HG02870 (cell line): Measurements from ENCODE around the gene PHYKPL.
"Not testable (repeated sequence)": the region's sequence is repeated elsewhere in the genome, so short reads cannot be mapped to it uniquely, and the experiment has no call there.

Experiments used
- ATAC-seq: cut with Tn5 transposase; IDR thresholded peaks from one replicate; pipeline ENCODE4 v1.9.1; 2021; ENCODE audit warnings: mild to moderate bottlenecking, moderate library complexity; ENCODE audit not compliant: unreplicated experiment

PHYKPL gene

DNA sequence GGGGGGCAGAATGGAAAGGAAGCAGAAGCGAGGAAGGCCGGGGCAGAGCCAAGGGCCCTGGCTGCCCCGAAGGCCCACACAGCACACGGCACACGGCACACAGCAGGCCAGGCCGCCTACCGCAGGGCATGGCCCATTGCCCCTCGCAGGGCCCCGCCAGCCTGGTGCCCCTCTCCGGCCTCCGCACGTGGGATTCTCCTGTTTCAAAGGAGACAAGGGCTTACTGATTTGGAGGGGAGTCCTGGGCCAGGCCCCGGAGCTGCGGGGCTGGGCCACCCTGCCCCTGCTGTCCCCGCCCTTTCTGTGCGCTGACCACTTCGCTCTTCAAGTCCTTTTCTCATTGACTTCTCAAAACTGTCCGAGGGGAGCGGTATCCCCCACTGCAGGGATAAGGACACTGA is 7.7 kb upstream of the PHYKPL start:
- no peak for ATAC-seq

DNA sequence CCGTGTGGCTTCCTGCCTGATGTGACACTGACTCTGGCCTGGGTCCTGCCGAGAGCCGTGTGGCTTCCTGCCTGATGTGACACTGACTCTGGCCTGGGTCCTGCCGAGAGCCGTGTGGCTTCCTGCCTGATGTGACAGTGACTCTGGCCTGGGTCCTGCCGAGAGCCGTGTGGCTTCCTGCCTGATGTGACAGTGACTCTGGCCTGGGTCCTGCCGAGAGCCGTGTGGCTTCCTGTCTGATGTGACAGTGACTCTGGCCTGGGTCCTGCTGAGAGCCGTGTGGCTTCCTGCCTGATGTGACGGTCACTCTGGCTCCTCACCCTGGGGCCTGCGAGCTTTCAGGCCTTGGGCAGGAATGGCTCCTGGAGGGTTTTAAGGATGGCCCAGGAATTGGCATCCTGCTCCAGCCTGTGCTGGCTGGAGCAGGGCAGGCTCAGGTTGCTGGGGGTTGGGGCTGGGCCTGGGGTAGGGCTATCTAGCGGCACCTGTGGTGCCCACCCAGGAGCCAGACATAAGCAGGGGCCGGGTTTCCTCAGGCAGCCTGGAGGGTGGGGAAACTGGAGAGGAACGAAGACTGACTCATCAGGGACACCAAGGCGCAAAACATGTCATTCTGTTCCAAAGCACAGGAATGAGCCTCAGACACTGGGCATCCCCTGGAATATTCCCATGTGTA is 7.2 kb upstream of the PHYKPL start:
- not testable (repeated sequence) for ATAC-seq

DNA sequence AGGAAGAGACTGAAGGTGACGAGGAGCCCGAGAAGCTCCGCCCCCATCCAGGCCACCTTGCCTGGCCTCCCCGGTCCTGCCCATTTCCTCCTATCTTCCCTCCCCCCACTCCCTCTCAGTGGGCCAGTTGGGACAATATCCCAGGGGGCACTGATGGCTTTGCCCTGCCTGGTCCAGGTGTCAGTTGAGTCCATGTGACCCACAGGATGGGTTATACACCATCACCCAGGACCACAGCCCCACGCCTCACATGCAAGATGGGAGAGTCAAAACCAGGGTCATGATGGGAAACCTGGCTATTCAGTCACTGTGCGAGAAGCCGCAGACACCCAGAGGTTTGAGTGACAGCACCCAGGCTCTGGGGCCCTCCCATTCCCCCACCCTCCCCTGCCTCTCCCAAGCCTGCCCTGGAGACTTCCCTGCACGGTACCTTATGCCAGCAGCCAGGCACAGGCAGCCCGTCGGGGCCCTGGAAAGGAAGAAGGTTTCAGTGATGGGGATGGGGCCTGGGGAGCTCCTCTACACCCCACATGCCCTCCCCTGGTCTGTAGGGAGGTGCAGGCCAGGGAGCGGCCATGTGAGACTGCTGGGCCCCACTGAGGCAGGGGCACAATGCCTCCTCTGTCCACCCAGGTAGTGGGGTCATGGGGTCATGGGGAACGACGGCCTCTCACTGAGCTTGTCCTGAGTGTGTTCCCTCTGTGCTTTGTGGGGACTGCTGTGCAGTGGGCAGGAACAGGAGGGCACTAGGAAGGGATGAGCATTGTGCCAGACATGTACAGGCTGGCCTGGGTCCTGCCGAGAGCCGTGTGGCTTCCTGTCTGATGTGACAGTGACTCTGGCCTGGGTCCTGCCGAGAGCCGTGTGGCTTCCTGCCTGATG is 6.3 kb upstream of the PHYKPL start:
- no peak for ATAC-seq

DNA sequence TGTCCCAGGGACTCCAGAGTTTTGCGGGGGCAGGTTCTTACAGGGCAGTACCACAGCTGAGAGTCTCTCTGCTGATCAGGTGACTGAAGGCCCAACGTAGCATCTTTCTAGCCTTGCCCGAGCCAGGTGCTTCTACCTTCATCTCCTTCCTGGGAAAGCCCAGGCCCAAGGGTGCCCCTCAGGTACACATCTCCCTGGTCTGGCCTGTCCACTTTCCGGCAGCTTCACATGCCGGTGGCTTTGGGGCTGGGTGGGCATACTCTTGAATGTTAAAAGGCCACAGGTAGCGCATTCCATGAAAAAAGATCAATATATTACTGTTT is 5.7 kb upstream of the PHYKPL start:
- ATAC-seq: no peak

DNA sequence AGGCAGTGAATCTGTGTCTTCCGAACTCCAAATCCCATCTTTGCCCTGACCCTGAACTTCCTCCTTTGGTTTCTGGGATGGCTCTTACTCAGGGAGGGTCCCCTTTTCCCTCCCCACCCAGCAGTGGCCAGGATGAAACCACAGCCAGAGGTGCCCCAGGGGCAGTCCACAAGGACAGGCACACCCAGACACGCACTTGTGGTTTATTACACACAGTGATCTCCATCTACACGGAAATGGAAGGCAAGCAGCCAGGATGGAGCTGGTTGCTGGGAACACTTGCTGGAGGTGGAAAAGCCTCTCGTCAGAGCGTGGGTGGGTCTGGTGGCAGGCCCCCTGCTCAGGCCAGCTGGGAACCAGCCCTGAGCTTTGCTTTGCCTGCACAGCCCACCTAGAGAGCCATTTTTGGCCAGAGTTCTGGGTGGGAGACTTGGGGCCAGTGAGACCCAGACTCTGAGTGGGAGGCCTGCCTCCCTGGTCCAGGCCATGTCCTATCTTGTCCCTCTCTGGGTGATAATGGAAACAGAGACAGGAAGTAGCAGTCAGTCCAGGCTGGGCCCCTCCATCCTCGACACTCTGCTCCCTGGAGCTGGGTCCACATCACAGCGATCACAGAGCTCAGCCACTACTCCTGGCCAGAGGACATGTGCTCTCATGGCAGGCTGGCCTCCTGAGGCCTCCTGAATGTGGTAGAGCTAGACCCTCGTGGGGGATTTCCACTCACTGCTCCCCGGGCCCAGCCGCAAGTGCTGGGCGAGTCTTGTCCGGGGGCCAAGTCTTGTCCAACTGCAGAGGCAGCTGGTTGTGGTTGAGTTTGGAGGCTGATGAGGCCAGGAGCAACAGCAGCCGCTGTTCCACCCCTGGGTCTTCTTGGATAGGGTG is 5.1 kb upstream of the PHYKPL start:
- no peak for ATAC-seq

DNA sequence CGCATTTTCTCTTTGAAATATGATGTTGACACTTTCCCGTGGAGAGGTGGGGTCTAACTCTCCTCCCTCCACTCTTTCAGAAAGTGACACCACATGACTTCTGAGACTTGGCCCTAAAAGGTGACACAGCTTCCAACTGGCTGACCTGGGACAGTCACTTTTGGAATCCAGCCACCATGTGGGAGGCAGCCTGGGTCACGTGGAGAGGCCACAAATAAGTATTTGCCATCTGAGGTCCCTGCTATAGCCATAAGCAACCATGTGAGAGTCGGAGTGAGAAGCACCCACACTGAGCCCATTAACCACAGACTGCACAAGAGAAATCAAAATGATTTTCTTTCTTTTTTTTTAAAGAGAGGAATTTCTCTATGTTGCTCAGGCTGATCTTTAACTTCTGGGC is 4.1 kb upstream of the PHYKPL start:
- ATAC-seq: no peak

DNA sequence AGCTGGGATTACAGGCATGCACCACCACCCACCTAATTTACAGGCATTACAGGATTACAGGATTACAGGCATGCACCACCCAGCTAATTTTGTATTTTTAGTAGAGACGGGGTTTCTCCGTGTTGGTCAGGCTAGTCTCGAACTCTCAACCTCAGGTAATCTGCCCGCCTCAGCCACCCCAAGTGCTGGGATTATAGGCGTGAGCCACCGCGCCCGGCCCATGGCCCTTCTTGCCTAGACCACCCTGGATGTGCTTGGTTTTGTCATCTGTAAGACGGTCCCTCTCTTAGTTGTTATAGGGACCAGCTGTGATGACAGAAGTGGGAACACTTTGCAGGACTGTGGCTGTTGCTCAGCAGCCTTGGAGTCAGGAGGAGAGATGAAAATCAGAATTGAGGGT is 3.5 kb upstream of the PHYKPL start:
- ATAC-seq: no peak

DNA sequence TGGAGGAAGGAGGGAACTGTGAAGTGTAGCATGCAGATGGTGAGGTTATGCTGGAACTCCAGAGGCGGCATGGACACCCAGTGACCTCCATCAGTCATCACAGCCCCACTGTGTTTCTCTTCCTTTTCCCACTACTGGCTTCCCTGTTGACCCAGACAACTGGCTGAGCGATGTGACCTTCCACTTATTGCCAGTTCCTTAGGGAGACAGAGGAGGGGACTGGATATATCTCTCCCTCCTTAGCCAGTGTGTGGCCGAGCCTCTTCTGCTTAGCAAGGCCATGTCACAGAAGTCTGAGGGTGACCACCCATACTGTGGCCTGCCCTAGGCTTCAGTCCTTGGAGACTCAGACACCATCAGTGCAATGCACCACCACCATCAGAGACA is 3.0 kb upstream of the PHYKPL start:
- ATAC-seq: no peak

DNA sequence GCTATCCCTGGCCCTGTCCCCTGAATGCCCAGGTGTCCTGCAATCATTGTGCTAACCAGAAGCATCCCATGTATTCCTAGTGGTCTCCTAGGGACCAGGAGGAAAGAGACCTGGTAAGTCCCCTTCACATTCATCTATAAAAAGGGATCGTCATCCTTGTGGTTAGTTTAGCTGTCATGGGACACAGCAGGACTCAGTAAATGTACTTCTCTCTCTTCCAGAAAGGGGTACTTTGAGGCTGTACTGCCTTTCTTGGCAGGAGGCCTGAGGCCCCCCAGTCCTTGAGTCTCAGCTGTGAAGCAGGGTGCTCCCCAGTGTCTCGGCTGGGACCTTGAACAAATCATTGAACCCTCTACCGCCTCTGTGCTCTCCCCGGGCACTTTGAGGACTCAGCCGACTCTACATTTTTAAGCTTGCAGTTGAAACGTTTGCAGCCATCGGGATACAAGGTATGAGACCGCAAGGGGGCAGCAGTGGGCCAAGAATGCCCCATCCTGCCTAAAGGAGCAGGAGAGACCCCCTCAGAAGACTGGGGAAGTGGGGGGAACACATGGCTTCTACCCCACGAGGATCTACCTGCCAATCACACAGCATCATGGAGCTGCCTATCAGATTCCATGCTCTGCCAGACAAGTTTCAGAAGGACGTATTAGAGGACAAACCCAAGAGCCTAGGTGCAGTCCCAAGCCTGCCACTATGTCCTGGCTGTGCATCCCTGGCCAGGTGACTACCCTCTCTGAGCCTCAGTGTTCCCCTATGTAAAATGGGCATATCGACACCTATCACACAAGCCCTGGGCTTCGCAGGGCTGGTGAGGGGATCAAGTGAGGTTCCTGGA is 2.4 kb upstream of the PHYKPL start:
- ATAC-seq: no peak

DNA sequence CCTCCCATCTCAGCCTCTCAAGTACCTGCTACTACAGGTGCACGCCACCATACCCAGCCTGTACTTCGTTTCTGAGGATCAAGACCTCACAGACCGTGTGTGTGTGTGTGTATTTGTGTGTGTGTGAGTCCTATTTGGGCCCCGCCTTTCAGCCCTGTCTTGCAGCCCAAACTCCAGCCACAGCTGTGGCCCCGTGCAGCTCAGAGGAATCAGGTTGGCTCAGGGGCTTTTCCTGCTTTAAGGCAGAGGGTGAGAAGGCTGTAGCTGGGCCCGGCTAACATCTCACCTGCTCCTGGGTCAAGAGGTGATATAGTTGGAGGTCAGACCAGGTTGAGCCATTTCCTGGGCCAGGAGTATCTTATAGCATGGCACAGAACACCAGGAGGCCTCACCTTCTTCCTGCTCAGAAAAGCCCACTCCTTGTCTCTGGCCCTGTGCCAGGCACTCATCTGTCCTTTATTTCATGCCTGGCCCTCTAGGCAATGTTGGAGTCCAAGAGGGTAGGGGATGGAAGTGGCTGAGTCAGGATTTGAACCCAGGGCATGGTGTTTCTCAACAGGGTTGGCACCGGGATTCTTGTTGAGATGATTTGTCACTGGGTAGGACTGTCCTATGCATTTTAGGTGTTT is 1.6 kb upstream of the PHYKPL start:
- no peak for ATAC-seq

DNA sequence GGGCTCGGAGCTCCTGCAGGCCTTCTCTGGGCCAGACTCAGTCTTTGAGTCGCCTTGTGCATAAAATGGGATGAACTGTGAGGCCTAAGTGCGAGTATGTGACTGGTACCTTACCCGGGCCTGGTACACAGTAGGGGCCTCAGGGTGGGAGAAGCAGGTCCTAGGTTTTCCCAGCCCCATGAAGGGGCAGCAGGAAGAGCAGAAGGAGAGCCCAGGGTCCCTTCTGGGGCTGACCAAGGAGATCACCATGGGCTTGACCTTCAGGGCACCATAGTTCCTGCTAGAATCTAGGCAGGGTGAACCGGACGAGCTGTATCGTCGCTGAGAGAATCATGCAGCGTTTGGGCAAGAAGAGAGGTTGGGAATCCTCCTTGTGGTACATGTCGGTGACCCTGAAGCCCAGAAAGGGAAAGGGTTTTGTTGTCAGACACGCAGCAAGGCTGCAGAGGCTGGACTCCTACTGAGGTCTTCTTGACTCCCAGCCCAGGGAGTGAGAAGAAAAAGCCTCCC is 373 bp upstream of the PHYKPL start:
- ATAC-seq: no peak

DNA sequence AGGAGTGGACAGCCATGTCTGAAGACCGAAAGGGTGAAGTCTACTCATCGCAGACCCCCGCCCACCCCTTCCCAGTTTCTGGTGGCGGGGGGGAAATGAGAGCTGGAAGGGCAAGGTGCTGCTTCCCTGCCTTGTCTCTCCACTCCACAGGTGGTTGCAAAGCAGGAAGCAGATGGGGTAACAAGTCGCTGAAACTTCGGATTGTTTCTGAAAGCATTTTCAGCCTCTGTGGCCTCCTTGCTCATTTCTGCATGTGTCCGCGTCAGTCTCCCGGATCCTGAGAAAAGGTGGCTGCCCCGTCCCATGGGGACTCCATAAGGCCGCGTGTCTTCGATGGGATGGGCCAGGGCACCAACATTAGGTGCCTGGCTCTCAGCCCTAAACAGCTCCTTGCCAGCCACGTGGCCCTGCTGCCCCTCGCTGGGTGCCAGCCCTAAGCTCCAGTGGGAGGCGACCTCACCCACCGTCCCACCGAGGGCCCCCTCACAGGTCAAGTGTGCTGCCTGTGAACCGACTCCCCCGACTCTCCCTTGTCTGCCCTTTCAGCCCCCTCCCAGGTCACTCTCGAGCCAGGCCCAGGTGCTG is 971 bp downstream of the PHYKPL start:
- ATAC-seq: no peak

DNA sequence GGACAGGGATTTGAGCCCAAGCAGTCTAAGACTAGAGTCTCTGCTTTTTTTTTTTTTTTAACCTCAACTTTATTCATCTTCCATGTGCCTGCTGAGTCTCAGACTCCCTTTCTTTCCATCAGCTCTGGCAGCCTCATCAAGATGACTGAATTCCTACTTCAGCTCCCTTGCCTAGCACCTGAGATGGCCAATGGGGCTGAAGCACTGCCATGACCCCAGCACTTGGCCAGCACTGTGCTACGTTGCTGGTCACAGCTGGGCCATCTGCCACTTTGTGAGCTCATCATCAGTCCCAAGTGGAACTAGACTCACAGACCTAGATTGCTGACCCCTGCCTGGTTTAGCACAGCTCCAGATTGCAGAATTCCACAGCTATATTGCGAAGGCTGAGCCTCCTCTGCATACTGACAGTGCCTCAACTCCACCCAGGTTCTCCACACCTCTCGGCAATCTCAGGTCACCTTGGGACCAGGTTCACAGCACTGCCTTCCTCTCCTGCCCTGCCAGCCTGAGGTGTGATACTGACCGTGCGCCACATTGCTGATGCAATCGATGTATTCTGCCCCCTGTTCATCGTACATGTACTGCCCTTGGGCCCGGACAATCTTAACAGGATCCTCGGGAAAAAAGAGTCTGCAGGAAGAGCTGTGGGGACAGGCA is 1.6 kb downstream of the PHYKPL start:
- no peak for ATAC-seq

DNA sequence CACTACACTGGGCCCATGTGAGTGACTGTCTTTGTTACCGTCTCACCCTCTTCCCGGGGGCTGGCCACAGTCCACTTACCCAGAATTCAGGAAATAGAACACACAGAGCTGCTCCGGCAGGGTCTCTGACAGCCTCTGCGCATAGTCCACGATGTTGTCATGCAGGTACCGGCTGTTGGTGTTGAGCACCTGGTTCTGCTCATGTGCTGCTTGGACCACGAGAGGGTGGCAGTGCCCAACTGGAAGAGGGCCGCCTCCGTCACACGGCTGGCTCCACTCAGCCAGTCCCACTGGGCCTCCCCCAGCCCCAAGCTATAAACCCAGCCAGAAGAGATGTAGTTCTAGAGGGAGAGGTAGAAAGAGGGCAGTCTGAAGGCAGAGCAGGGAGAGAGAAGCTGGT is 2.7 kb downstream of the PHYKPL start:
- ATAC-seq: no peak

DNA sequence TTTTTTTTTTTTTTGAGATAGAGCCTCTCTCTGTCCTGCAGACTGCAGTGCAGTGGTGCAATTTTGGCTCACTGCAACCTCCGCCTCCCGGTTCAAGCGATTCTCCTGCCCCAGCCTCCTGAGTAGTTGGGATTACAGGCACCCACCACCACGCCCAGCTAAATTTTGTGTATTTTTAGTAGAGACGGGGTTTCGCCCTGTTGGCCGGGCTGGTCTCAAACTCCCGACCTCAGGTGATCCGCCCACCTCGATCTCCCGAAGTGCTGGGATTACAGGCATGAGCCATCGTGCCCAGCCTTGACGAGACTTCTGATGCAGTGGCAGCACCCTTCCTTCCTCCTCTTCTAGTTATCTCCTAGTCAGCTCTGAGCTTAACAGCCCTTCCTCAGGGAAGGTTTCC is 3.5 kb downstream of the PHYKPL start:
- not testable (repeated sequence) for ATAC-seq

DNA sequence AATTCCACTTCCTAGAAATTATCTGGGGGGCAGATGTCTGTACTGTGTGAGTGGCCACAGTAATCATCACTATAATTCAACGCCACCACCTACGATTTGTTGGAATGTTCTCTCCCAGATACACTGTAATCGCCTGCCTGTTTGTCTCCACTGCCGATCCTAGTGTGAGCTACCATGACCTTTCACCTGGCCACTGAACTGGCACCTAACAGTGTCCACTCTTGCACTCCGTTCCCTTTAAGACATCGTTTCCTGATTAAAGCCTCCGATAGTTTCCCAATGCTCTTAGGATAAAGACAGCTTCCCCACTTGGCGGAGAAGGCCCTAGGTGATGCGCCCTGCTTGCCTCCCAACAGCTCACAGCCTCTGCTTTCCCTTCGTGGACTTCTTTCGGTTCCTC is 4.0 kb downstream of the PHYKPL start:
- no peak for ATAC-seq

DNA sequence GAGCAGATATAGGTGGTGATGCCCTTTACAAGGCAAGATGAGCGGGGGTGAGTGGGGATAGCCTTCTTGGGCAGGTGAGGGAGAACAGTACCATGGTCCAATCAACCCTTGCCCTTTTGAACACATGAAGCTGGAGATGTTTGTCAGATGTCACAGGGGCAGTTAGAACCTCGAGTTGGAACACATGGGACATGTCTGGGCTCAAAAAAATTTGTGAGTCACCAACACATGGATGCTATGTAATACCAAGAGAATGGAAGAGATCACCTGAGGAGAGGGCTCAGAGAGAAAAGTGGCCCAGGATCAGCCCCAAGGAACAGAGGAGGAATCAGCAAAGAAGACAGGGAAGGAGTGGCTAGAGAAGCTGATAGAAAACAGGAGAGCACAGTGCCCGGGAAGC is 4.7 kb downstream of the PHYKPL start:
- no peak for ATAC-seq

DNA sequence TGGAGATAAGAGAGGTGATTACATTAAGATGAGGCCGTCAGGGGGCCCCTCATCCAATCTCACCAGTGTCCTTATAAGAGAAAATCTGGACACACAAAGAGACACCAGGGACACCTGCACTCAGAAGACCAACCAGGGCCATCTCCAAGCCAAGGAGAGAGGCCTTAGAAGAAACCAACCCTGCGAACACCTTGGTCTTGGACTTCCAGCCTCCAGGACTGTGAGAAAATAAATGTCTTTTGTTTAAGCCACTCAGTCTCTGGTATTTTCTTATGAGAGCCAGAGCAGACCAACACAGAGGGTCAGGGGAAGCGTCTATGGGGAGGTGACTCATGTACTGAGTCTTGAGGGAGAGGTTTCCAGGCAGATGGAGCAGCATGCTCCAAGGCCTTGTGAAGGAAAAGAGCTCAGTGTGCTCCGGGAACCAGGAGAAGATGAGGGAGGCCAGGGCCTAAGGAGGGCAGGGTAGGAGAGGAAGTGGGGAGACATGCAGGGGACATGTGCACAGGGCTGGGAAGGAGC is 5.4 kb downstream of the PHYKPL start:
- ATAC-seq: no peak

DNA sequence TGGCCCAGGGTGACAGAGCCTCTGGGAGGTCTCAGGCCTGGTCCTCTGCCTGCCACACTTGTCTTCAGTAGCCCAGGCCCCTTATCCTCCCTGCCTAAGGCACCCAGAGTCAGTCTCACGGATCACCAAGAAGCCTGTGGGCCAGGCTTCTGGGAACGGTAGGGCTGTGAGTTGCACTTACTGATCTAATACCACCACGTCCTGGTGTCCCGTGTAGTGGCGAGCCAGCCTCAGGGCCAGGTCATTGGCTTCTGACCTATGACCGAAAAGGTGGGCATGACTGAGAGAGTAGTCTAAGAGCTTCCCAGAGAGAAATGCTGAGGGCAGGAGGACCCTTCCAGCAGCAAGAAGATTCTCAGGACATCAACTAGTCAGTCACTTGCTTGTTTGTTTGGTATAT is 7.4 kb downstream of the PHYKPL start:
- ATAC-seq: no peak
